ENCODE measurements around the gene ATP6V1B1. TPM values are rescaled to one million over a fixed set of nuclear protein-coding genes. Genes with fewer than 3 reads are reported as not detected.

The ATP6V1B1 gene
- total RNA-seq, 3 donors from 2014 or later (not counting 1 experiment from before 2014, with no cell fraction given) = not detected

- Histone ChIP-seq H3K4me1 (ENCODE audit: control insufficient read depth, insufficient read depth, low read length) (no peaks in the 10 kb centered on the region), H3K9me3 (ENCODE audit: control insufficient read depth, insufficient read depth, low read length) (no peaks in the 10 kb centered on the region), H3K4me3 (ENCODE audit: low read length) (no peak overlapping the region), H3K27me3 (ENCODE audit: control insufficient read depth, insufficient read depth, low read length) (no peaks in the 10 kb centered on the region), H3K36me3 (ENCODE audit: control insufficient read depth, insufficient read depth, low read length) (no peaks in the 10 kb centered on the region), H3K27ac (ENCODE audit: low read length) (no peak overlapping the region)
- H3K9me3 Mint-ChIP-seq = no peaks in the 10 kb centered on the region
- no peak overlapping the region for H3K4me3 Mint-ChIP-seq
- ATAC-seq (no peak), DNase-seq (no peak)
- H3K27ac Mint-ChIP-seq = no peak overlapping the region
- whole genome bisulfite sequencing (ENCODE audit: insufficient coverage) = 90% methylated on average over 10 of the region's 10 CpGs
- no peak for TF ChIP-seq CTCF (IDR thresholded peaks at IDR 0.05)
- intact Hi-C loops (cut with micrococcal nuclease) = loop anchor here (10.0 kb wide), 1 partner anchor 635 kb away; the partner anchor contains the start of gene FAM136A
- no peaks in the 10 kb centered on the region for H3K4me1 Mint-ChIP-seq
- peaks cover 5 to 19% of the 10 kb centered on the region in 2 donors for H3K27me3 Mint-ChIP-seq (ENCODE audit: low read depth in 2 of 2)
- no peaks in the 10 kb centered on the region for H3K36me3 Mint-ChIP-seq
Measured at GRCh38 chr2:70939839-70940580, 4.3 kb downstream of the ATP6V1B1 start.

GRCh38 chr2:70941186-70941585, 5.5 kb downstream of the ATP6V1B1 start:
- Histone ChIP-seq H3K4me1 (ENCODE audit: control insufficient read depth, insufficient read depth, low read length) (no peaks in the 10 kb centered on the region), H3K36me3 (ENCODE audit: control insufficient read depth, insufficient read depth, low read length) (no peaks in the 10 kb centered on the region), H3K27ac (ENCODE audit: low read length) (no peak overlapping the region), H3K27me3 (ENCODE audit: control insufficient read depth, insufficient read depth, low read length) (no peaks in the 10 kb centered on the region), H3K4me3 (ENCODE audit: low read length) (no peak overlapping the region), H3K9me3 (ENCODE audit: control insufficient read depth, insufficient read depth, low read length) (no peaks in the 10 kb centered on the region)
- ATAC-seq = no peak
- no peak for DNase-seq
- intact Hi-C loops (cut with micrococcal nuclease) = loop anchor here (10.0 kb wide), 1 partner anchor 636 kb away; the partner anchor contains the start of gene FAM136A
- WGBS (ENCODE audit: insufficient coverage) = 82% methylated on average over 6 of the region's 6 CpGs
- H3K9me3 Mint-ChIP-seq = no peaks in the 10 kb centered on the region
- peaks cover 0 to 15% of the 10 kb centered on the region in 2 donors for H3K27me3 Mint-ChIP-seq (ENCODE audit: low read depth in 2 of 2)
- no peaks in the 10 kb centered on the region for H3K36me3 Mint-ChIP-seq
- no peak overlapping the region for H3K4me3 Mint-ChIP-seq
- TF ChIP-seq CTCF (IDR thresholded peaks at IDR 0.05) = no peak
- no peak overlapping the region for H3K27ac Mint-ChIP-seq
- H3K4me1 Mint-ChIP-seq = no peaks in the 10 kb centered on the region

GRCh38 chr2:70941701-70942100, 6.0 kb downstream of the ATP6V1B1 start:
- intact Hi-C loops (cut with micrococcal nuclease) = loop anchor here (10.0 kb wide), 1 partner anchor 637 kb away; the partner anchor contains the start of gene FAM136A
- no peak for ATAC-seq

More at GRCh38 chr2:70941701-70942100, 6.0 kb downstream of the ATP6V1B1 start:
- Histone ChIP-seq H3K27ac (ENCODE audit: low read length) (no peak overlapping the region), H3K36me3 (ENCODE audit: control insufficient read depth, insufficient read depth, low read length) (no peaks in the 10 kb centered on the region), H3K27me3 (ENCODE audit: control insufficient read depth, insufficient read depth, low read length) (peaks cover 3% of the 10 kb centered on the region), H3K4me1 (ENCODE audit: control insufficient read depth, insufficient read depth, low read length) (no peaks in the 10 kb centered on the region), H3K9me3 (ENCODE audit: control insufficient read depth, insufficient read depth, low read length) (no peaks in the 10 kb centered on the region), H3K4me3 (ENCODE audit: low read length) (no peak overlapping the region)
- no peaks in the 10 kb centered on the region for H3K9me3 Mint-ChIP-seq
- H3K4me3 Mint-ChIP-seq = no peak overlapping the region
- no peaks in the 10 kb centered on the region for H3K4me1 Mint-ChIP-seq
- no peak for DNase-seq
- WGBS (ENCODE audit: insufficient coverage) = 71% methylated on average over 5 of the region's 5 CpGs
- TF ChIP-seq CTCF (IDR thresholded peaks at IDR 0.05) = no peak
- H3K36me3 Mint-ChIP-seq = no peaks in the 10 kb centered on the region
- no peak overlapping the region for H3K27ac Mint-ChIP-seq
- peaks cover 0 to 17% of the 10 kb centered on the region in 2 donors for H3K27me3 Mint-ChIP-seq (ENCODE audit: low read depth in 2 of 2)

Data from natural killer cell (primary cell).